Right lobe of liver (tissue), 6 donors: ENCODE measurements around the gene MUC13. TPM values are rescaled to one million over a fixed set of nuclear protein-coding genes. Genes with fewer than 3 reads are reported as not detected.

Source experiments
- ATAC-seq, 4 donors: fragments of 200-7000 bp; cut with Tn5 transposase; one replicate each; pipeline ENCODE4 v1.9.1; 2020; ENCODE audit warnings: mild to moderate bottlenecking in 4 of 4, moderate library complexity in 4 of 4
- DNase-seq, 3 donors: peaks; one replicate each; pipeline ENCODE4 v3.0.0-alpha.2; 2020
- H3K27ac ChIP-seq, 3 donors: fragments of 200-600 bp; one replicate each; pipeline ENCODE4 v1.8.0; 2022
- H3K27me3 ChIP-seq, 2 donors: fragments of 200-600 bp; one replicate each; pipeline ENCODE4 v1.8.0; 2022
- H3K36me3 ChIP-seq, 4 donors: fragments of 200-600 bp; sonication (generic) in 1 of 4; one replicate each; pipeline versions ENCODE4 v1.5.1 to v1.8.0; 2017 to 2022; ENCODE audit warnings: control low read depth in 1 of 4
- H3K4me1 ChIP-seq, 4 donors: fragments of 200-600 bp; sonication (generic) in 1 of 4; one replicate each; pipeline versions ENCODE4 v1.5.1 to v1.8.0; 2017 to 2022; ENCODE audit warnings: control low read depth in 1 of 4
- H3K4me3 ChIP-seq, 3 donors: fragments of 200-600 bp; one replicate each; pipeline ENCODE4 v1.8.0; 2022
- H3K9me3 ChIP-seq, 4 donors: fragments of 200-600 bp; sonication (generic) in 1 of 4; one replicate each; pipeline versions ENCODE4 v1.5.1 to v1.8.0; 2017 to 2022; ENCODE audit warnings: control low read depth in 1 of 4
- POLR2A ChIP-seq: fragments of 450-650 bp; IDR thresholded peaks from one replicate; pipeline ENCODE4 v1.6.1; 2017; ENCODE audit warnings: antibody characterized with exemption, mild to moderate bottlenecking
- WGBS: methylation state at CpG from one replicate; pipeline ENCODE4 v1.1.6; 2018; ENCODE audit warnings: low coverage, low lambda C conversion rate; ENCODE audit not compliant: insufficient coverage; ENCODE audit errors: missing lambda C conversion rate; 5-methylcytosine and 5-hydroxymethylcytosine counted together
- intact Hi-C, 2 donors: fragments of 100-400 bp; cut with DNase I; formaldehyde crosslinking; loops; one replicate each; pipeline versions ENCODE4 v1.11.2 to v1.14.1; 2022
- total RNA-seq, 6 experiments: library from RNA; depleted of rRNA in 2 of 6; stranded (reverse); fragments of >200 nt in 2 of 6; fragmentation: NEBNext Ultra II Directional in 3 of 6; extraction: Animal tissue kit (Norgen Biotek cat#: 25700) in 3 of 6; gene quantifications; one replicate each; pipeline versions ENCODE4 v1.1.0 to v1.2.4, GENCODE V29; 2016 to 2023
- TF ChIP-seq, protein P1 (sequence below), 4 donors: fragments of 200-600 bp in 3 of 4; fragments of 450-650 bp in 1 of 4; IDR thresholded peaks; one replicate each; pipeline versions ENCODE4 v1.5.1 to v1.8.0; 2016 to 2022; ENCODE audit warnings: antibody characterized with exemption in 4 of 4, mild to moderate bottlenecking in 2 of 4
- donor health status: DM: no; HTN: yes; CAD: no.
- donor health status: DM: no; HTN: no; CAD: no.
- donor health status: DM: no; HTN: no; CAD: no.
- donor health status: DM: no; HTN: yes; CAD: no.
- donor health status: DM: no; HTN: yes; CAD: no.

The MUC13 gene
- total RNA-seq, 6 experiments from 2014 or later = 1.9 to 4.5 (median 2.1) TPM; not detected in 3

GRCh38 chr3:124873226-124873625, 61.3 kb downstream of the MUC13 start:
- no peak for DNase-seq
- no peaks in the 10 kb centered on the region for H3K9me3 ChIP-seq
- ATAC-seq = no peak
- intact Hi-C loops = no loop called here
- 100% methylated on average over 1 of the region's 1 CpG for whole genome bisulfite sequencing
- H3K4me3 ChIP-seq = no peak overlapping the region
- peaks cover 0 to 8% (median 2%) of the 10 kb centered on the region in 4 donors for H3K36me3 ChIP-seq
- no peaks in the 10 kb centered on the region for H3K27me3 ChIP-seq
- peaks cover 0 to 10% (median 4%) of the 10 kb centered on the region in 4 donors for H3K4me1 ChIP-seq
- H3K27ac ChIP-seq = no peak overlapping the region
- no peak for TF ChIP-seq POLR2A
- TF ChIP-seq, protein P1, sequence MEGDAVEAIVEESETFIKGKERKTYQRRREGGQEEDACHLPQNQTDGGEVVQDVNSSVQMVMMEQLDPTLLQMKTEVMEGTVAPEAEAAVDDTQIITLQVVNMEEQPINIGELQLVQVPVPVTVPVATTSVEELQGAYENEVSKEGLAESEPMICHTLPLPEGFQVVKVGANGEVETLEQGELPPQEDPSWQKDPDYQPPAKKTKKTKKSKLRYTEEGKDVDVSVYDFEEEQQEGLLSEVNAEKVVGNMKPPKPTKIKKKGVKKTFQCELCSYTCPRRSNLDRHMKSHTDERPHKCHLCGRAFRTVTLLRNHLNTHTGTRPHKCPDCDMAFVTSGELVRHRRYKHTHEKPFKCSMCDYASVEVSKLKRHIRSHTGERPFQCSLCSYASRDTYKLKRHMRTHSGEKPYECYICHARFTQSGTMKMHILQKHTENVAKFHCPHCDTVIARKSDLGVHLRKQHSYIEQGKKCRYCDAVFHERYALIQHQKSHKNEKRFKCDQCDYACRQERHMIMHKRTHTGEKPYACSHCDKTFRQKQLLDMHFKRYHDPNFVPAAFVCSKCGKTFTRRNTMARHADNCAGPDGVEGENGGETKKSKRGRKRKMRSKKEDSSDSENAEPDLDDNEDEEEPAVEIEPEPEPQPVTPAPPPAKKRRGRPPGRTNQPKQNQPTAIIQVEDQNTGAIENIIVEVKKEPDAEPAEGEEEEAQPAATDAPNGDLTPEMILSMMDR (IDR thresholded peaks at IDR 0.05) = no peak

DNA sequence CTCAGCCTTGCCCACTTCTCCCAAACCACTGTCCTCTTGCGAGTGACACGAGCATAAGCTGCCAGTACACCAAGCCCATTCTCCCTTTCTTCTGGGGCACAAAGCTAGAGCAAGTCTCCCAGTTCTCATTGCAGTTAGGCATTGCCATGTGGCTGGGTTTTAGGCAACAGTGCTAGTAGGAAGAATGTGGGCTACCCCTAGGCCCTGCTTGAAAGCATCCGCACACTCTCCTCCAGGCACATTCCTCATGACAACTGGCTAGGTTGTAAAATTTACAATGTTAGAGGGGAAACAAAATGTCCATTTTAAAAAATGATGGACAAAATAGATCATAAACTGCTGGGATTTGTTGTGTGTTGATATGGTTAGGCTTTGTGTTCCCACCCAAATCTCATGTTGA, 67.0 kb downstream of the MUC13 start:
- Histone ChIP-seq H3K4me3 (no peak overlapping the region), H3K27ac (no peak overlapping the region), H3K9me3 (no peaks in the 10 kb centered on the region), H3K36me3 (peaks cover 0 to 9% (median 2%) of the 10 kb centered on the region in 4 donors), H3K27me3 (no peaks in the 10 kb centered on the region), H3K4me1 (no peaks in the 10 kb centered on the region)
- intact Hi-C loops = no loop called here
- TF ChIP-seq POLR2A = no peak
- TF ChIP-seq, protein P1 (IDR thresholded peaks at IDR 0.05) = no peak
- ATAC-seq (no peak), DNase-seq (no peak)
- WGBS = 93% methylated on average over 3 of the region's 3 CpGs

- DNase-seq (no peak), ATAC-seq (no peak)
- Histone ChIP-seq H3K4me1 (peaks cover 0 to 20% (median 7%) of the 10 kb centered on the region in 4 donors), H3K27ac (no peak overlapping the region), H3K27me3 (no peaks in the 10 kb centered on the region), H3K36me3 (peaks cover 0 to 2% (median 0%) of the 10 kb centered on the region in 4 donors), H3K4me3 (no peak overlapping the region), H3K9me3 (no peaks in the 10 kb centered on the region)
- intact Hi-C loops = no loop called here
- 67% methylated on average over 2 of the region's 2 CpGs for WGBS
- TF ChIP-seq POLR2A = no peak
Measured at GRCh38 chr3:124862006-124862405, 72.5 kb downstream of the MUC13 start.

DNA sequence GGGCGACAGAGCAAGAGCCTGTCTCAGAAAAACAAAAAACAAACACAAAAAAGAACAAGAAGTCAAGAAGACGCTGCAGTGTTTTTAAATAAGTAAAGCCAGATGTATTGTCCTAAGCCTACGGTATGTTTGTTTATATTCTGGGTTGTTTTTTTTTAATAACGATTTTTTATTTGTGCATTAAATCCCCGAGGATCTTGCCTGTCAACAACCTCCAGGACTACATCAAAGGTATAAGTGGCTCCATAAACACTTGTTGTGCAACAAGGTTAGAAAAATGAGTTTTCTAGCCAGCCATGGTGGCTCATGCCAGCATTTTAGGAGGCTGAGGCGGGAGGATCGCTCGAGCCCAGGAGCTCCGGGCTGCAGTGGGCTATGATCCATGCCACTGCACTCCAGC, 73.5 kb downstream of the MUC13 start:
- ATAC-seq (no peak), DNase-seq (no peak)
- H3K27ac ChIP-seq = peak overlapping the region in 2 of 3 donors; percentile 2 to 9
- TF ChIP-seq POLR2A = no peak
- TF ChIP-seq, protein P1 (IDR thresholded peaks at IDR 0.05) = no peak
- intact Hi-C loops = no loop called here
- WGBS = 59% methylated on average over 8 of the region's 9 CpGs
- H3K4me1 ChIP-seq = peaks cover 0 to 20% (median 7%) of the 10 kb centered on the region in 4 donors
- H3K27me3 ChIP-seq = no peaks in the 10 kb centered on the region
- H3K4me3 ChIP-seq = no peak overlapping the region
- peaks cover 0 to 6% (median under 1%) of the 10 kb centered on the region in 4 donors for H3K36me3 ChIP-seq
- H3K9me3 ChIP-seq = no peaks in the 10 kb centered on the region

- DNase-seq (peak in 1 of 3 donors; percentile 44), ATAC-seq (peak; percentile 56 to 79 (median 72))
- Histone ChIP-seq H3K9me3 (no peaks in the 10 kb centered on the region), H3K36me3 (peaks cover 0 to 6% (median under 1%) of the 10 kb centered on the region in 4 donors), H3K27me3 (no peaks in the 10 kb centered on the region), H3K4me1 (peaks cover 0 to 20% (median 7%) of the 10 kb centered on the region in 4 donors), H3K4me3 (no peak overlapping the region), H3K27ac (peak overlapping the region in 2 of 3 donors; percentile 2 to 9)
- 75% methylated on average over 1 of the region's 1 CpG for WGBS
- no peak for TF ChIP-seq POLR2A
- TF ChIP-seq, protein P1 (IDR thresholded peaks at IDR 0.05) = no peak
- intact Hi-C loops = no loop called here
Measured at GRCh38 chr3:124860599-124860998, 74.0 kb downstream of the MUC13 start.
